SJSA1 (cell line): ENCODE results near the gene TBX21. TPM values are rescaled to one million over a fixed set of nuclear protein-coding genes. Genes with fewer than 3 reads are reported as not detected.

Experiments used
- DNase-seq, 2 experiments: peaks; one replicate each; pipeline ENCODE4 v3.0.0-alpha.2; 2015 to 2020; ENCODE audit warnings: low spot score in 2 of 2, low read depth in 1 of 2
- H3K27ac ChIP-seq: fragments of 250-450 bp; sonication (Bioruptor Pico); 2 replicates; pipeline ENCODE4 v1.5.1; 2020; ENCODE audit warnings: mild to moderate bottlenecking, moderate library complexity
- H3K27me3 ChIP-seq: fragments of 250-450 bp; sonication (Bioruptor Pico); replicated peaks from 2 replicates; pipeline ENCODE4 v1.5.1; 2020; ENCODE audit warnings: mild to moderate bottlenecking, moderate library complexity
- H3K36me3 ChIP-seq: fragments of 250-450 bp; sonication (Bioruptor Pico); 2 replicates; pipeline ENCODE4 v1.5.1; 2020; ENCODE audit warnings: mild to moderate bottlenecking
- H3K4me1 ChIP-seq: fragments of 250-450 bp; sonication (Bioruptor Pico); replicated peaks from 2 replicates; pipeline ENCODE4 v1.6.1; 2021; ENCODE audit warnings: mild to moderate bottlenecking
- H3K4me3 ChIP-seq: fragments of 250-450 bp; sonication (Bioruptor Pico); 2 replicates; pipeline ENCODE4 v1.5.1; 2020; ENCODE audit warnings: mild to moderate bottlenecking
- H3K9me3 ChIP-seq: fragments of 250-450 bp; sonication (Bioruptor Pico); replicated peaks from 2 replicates; pipeline ENCODE4 v1.5.1; 2020; ENCODE audit warnings: mild to moderate bottlenecking
- total RNA-seq: library from RNA; depleted of rRNA; stranded (reverse); fragments of >200 nt; shearing (Covaris generic); gene quantifications from 2 replicates; pipeline ENCODE4 v1.2.3, GENCODE V29; 2014; rRNA removed

Gene TBX21, protein sequence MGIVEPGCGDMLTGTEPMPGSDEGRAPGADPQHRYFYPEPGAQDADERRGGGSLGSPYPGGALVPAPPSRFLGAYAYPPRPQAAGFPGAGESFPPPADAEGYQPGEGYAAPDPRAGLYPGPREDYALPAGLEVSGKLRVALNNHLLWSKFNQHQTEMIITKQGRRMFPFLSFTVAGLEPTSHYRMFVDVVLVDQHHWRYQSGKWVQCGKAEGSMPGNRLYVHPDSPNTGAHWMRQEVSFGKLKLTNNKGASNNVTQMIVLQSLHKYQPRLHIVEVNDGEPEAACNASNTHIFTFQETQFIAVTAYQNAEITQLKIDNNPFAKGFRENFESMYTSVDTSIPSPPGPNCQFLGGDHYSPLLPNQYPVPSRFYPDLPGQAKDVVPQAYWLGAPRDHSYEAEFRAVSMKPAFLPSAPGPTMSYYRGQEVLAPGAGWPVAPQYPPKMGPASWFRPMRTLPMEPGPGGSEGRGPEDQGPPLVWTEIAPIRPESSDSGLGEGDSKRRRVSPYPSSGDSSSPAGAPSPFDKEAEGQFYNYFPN
- total RNA-seq: 0.22 TPM in 1 of 2 replicates, not detected in the other

DNA sequence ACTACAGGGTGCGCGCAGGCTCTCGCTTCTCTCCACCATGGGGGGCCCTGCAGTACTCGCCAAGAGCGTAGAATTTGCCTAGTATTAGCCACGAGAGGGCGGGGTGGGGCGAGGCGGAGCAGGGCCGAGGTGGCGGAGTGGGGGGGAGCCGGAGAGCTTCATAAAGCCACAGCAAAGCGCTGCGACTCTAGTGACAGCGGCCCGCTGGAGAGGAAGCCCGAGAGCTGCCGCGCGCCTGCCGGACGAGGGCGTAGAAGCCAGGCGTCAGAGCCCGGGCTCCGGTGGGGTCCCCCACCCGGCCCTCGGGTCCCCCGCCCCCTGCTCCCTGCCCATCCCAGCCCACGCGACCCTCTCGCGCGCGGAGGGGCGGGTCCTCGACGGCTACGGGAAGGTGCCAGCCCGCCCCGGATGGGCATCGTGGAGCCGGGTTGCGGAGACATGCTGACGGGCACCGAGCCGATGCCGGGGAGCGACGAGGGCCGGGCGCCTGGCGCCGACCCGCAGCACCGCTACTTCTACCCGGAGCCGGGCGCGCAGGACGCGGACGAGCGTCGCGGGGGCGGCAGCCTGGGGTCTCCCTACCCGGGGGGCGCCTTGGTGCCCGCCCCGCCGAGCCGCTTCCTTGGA lies at the start of gene TBX21:
Gene TBX21, plus strand, starts transcription at position 190 of the 627 bp plus-strand sequence. Its CDS starts 219 bp downstream, at position 409.
- H3K4me3 ChIP-seq: peak within 1 kb of the TSS; percentile 25

DNA sequence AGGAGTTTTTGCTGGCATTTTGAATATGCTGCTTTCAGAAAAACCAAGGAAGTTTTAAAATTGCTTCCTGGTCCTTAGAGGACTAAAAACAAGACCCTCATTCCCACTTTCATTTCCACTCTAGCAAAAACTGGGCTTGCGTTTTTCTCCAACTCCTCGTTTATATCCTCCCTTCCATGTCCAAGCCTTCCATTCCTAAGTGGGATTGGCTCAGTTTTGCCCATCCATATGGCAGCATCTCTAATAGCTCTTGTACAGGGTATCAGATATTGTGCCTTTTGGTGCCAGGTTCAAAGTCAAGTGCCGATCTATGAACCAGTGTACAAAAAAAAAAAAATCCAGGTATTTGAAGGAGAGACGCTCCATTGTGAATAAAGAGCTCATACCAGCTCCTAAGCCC lies 49.0 kb upstream of the TBX21 start:
- no peak overlapping the region for H3K27ac ChIP-seq
- 0 out of 2 replicates have a peak, but pooled peaks cover 6% of the 10 kb centered on the region for H3K9me3 ChIP-seq
- peaks cover 84% of the 10 kb centered on the region for H3K36me3 ChIP-seq
- DNase-seq: no peak
- no peak overlapping the region for H3K4me3 ChIP-seq
- H3K4me1 ChIP-seq: 0 out of 2 replicates have a peak, but pooled peaks cover 5% of the 10 kb centered on the region
- 0 out of 2 replicates have a peak, but pooled peaks cover 2% of the 10 kb centered on the region for H3K27me3 ChIP-seq

More for the DNA sequence above, at the start of gene TBX21:
- Histone ChIP-seq H3K36me3 (no peaks in the 10 kb centered on the region), H3K27ac (no peak within 1 kb of the TSS), H3K4me1 (peaks cover 13% of the 10 kb centered on the region), H3K9me3 (peaks cover 5% of the 10 kb centered on the region; the same call in 1 of the 2 replicates), H3K27me3 (peaks cover 89% of the 10 kb centered on the region)
- DNase-seq: peak in 1 of 2 experiments; percentile 83

DNA sequence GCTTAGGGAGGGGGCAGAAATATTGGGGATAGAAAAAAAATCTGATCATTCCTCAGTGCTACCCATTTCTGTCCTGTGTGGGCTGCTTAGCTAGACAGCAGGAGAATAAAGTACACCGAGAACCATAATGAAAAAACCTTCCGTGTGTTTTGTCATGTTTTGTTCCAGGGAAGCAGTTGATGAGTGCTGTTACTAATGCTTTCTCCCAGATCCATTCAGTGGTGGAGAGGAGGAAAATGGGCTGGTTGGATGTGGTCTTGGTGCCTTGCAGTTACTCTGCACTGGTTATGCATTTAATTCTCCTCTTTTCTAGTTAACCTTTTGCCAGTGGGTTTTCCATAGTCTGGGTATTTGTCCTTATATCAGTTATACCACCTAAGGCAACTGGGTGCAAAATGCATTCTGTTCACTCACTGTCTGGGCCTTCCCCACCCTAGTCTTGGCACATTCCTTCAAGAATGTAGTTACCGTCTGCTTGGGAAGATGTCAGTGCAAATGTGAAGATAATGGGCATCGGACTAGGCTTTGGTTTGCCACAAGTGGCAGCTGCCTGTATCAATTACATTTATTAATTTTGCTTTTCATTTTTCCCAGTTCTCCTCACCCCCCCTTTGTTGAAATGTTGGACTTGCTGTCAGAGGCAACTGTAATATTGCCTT lies 48.4 kb upstream of the TBX21 start:
- Histone ChIP-seq H3K9me3 (0 out of 2 replicates have a peak, but pooled peaks cover 6% of the 10 kb centered on the region), H3K27ac (no peak overlapping the region), H3K4me3 (no peak overlapping the region), H3K36me3 (peaks cover 77% of the 10 kb centered on the region), H3K4me1 (0 out of 2 replicates have a peak, but pooled peaks cover 5% of the 10 kb centered on the region), H3K27me3 (0 out of 2 replicates have a peak, but pooled peaks cover 2% of the 10 kb centered on the region)
- no peak for DNase-seq

DNA sequence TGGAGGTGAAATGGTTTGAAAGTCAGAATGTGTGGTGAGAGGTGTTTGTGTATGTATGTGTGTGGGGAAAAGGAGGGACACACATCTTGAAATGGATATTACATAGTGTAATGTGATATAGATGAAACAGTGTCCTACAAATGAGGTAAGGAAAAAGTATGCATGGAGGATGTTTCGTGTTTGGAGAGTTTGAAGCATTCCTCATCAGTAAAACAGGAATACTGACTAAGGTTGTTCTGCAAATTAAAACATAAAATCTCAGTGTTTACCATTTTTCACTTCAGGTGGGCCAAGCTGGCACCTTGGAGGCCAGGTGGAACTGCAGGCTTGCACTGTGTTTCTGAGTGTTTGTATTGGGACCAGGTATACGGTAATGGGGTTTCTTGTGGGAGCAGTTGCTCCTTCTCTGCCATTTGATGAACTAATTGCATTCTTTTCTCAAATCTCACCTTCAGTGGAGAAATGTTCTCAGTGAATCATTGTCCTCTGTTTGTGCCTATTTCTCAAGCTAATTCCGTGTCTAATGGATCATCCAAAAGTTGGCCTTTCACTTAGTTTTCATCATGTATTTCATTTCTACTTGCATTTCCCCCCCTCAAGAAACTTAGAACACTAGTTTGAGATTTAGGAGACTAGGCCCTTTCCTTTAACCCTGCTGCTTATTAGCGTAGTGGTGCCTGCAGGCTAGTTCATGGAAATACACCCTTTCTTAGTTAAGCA lies 47.3 kb upstream of the TBX21 start:
- H3K27ac ChIP-seq: no peak overlapping the region
- 0 out of 2 replicates have a peak, but pooled peaks cover 5% of the 10 kb centered on the region for H3K4me1 ChIP-seq
- 0 out of 2 replicates have a peak, but pooled peaks cover 6% of the 10 kb centered on the region for H3K9me3 ChIP-seq
- peaks cover 67% of the 10 kb centered on the region for H3K36me3 ChIP-seq
- H3K27me3 ChIP-seq: 0 out of 2 replicates have a peak, but pooled peaks cover 2% of the 10 kb centered on the region
- no peak for DNase-seq
- H3K4me3 ChIP-seq: no peak overlapping the region

DNA sequence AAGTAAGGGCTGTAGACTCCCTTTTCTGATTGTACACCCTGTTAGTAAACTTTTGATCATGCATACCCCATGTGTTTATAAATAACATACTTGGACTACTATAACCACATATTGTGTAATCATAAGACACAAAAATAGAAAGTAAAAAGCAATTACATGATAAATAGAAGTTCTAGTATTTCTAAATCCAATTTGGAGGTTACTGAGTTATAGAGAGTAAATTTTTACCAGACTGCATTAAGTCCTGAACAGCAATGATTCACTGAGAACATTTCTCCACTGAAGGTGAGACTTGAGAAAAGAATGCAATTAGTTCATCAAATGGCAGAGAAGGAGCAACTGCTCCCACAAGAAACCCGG lies 46.8 kb upstream of the TBX21 start:
- Histone ChIP-seq H3K27ac (no peak overlapping the region), H3K4me1 (0 out of 2 replicates have a peak, but pooled peaks cover 5% of the 10 kb centered on the region), H3K9me3 (0 out of 2 replicates have a peak, but pooled peaks cover 6% of the 10 kb centered on the region), H3K36me3 (peaks cover 61% of the 10 kb centered on the region), H3K27me3 (0 out of 2 replicates have a peak, but pooled peaks cover 2% of the 10 kb centered on the region), H3K4me3 (no peak overlapping the region)
- DNase-seq: no peak

DNA sequence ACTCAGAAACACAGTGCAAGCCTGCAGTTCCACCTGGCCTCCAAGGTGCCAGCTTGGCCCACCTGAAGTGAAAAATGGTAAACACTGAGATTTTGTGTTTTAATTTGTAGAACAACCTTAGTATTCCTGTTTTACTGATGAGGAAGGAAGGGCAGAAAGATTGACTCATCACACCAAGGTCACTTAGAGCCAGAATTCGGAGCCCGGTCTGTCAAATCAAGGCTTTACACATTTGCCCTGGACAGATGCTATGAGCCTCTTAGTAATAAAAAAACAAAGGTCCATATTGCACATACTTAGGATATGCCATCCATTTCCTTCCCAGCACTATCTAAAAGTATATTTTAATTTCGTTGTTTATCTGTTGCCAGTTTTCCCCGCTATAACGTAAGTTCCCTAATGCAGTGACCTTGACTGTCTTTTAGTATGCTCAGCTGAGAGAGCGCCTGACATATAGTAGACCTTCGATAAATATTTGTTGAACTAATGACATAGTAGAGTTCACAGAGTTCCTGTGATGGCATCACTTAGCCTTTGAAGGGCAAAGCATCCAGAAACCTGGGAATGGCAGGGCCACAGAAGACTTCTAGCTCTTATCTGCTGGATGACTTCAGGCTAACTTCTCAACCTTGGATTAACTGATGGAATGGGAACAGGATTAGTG lies 46.2 kb upstream of the TBX21 start:
- H3K4me1 ChIP-seq: 0 out of 2 replicates have a peak, but pooled peaks cover 5% of the 10 kb centered on the region
- 0 out of 2 replicates have a peak, but pooled peaks cover 6% of the 10 kb centered on the region for H3K9me3 ChIP-seq
- H3K36me3 ChIP-seq: peaks cover 56% of the 10 kb centered on the region
- H3K4me3 ChIP-seq: no peak overlapping the region
- no peak for DNase-seq
- peaks cover 2% of the 10 kb centered on the region; the same call in 1 of the 2 replicates for H3K27me3 ChIP-seq
- no peak overlapping the region for H3K27ac ChIP-seq

DNA sequence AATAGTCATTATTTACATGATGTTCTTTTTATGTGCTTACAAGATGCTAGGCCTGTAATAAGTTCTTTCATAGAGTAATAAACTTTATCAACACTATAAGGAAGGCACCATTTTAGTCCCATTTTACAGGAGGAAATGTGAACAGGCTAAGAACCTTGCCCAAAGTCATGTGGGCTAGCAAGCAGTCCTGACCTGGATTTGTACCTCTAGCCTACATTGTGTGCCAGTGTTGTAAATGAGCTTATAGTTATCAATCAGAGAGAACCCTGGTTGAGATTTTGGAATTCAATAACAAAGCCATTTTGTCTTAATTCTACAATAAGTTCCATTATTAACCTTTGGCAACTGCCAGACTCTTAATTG lies 45.7 kb upstream of the TBX21 start:
- no peak overlapping the region for H3K27ac ChIP-seq
- peaks cover 51% of the 10 kb centered on the region for H3K36me3 ChIP-seq

DNA sequence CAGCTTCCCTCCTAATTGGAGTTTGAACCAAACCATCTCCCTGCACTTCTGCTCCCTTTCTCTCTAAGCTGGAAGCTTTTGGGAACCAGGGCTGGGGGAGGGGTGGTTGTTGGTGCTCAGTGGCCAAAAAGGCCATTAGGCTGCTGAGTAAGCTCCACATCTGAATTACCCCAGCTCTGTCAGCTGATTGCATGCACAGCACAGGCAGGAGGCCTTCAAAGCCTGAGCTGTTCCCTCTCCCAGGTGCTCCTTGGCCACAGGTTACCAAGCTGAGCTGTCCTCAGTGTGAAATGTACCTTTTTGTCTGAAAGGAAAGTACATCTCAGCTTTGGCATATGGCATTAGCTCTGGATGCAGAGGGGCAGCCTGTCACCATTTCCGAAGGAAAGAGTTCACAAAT lies 45.3 kb upstream of the TBX21 start:
- H3K27me3 ChIP-seq: peaks cover 2% of the 10 kb centered on the region; the same call in 1 of the 2 replicates
- 0 out of 2 replicates have a peak, but pooled peaks cover 5% of the 10 kb centered on the region for H3K4me1 ChIP-seq
- DNase-seq: no peak
- peaks cover 46% of the 10 kb centered on the region for H3K36me3 ChIP-seq
- no peak overlapping the region for H3K27ac ChIP-seq
- H3K9me3 ChIP-seq: 0 out of 2 replicates have a peak, but pooled peaks cover 6% of the 10 kb centered on the region
- no peak overlapping the region for H3K4me3 ChIP-seq

More for the DNA sequence above, 45.7 kb upstream of the TBX21 start:
- Histone ChIP-seq H3K9me3 (0 out of 2 replicates have a peak, but pooled peaks cover 6% of the 10 kb centered on the region), H3K4me1 (0 out of 2 replicates have a peak, but pooled peaks cover 5% of the 10 kb centered on the region), H3K4me3 (no peak overlapping the region), H3K27me3 (peaks cover 2% of the 10 kb centered on the region; the same call in 1 of the 2 replicates)
- DNase-seq: no peak

DNA sequence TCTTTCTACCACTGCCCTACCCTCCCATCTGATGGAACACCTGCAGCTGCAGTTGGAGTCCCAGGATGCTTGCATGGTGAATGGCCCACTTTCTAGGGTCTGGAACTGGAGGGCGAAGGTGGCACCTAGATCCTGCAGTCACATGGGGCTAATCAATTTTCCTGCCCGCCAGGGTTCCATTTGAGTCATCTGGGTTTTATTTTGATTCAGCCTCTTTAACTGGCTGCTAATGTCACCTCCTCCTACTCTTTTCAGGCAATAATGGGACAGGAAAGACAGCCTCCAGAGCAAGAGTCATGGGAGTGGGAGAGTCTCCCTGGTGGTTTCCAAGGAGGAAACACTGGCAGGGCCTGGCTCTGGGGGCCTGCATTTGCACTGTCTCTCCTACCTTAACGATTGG lies 42.9 kb upstream of the TBX21 start:
- Histone ChIP-seq H3K27ac (no peak overlapping the region), H3K4me3 (no peak overlapping the region), H3K4me1 (peaks cover 17% of the 10 kb centered on the region), H3K9me3 (no peaks in the 10 kb centered on the region), H3K36me3 (peaks cover 26% of the 10 kb centered on the region), H3K27me3 (peaks cover 2% of the 10 kb centered on the region; the same call in 1 of the 2 replicates)
- no peak for DNase-seq

DNA sequence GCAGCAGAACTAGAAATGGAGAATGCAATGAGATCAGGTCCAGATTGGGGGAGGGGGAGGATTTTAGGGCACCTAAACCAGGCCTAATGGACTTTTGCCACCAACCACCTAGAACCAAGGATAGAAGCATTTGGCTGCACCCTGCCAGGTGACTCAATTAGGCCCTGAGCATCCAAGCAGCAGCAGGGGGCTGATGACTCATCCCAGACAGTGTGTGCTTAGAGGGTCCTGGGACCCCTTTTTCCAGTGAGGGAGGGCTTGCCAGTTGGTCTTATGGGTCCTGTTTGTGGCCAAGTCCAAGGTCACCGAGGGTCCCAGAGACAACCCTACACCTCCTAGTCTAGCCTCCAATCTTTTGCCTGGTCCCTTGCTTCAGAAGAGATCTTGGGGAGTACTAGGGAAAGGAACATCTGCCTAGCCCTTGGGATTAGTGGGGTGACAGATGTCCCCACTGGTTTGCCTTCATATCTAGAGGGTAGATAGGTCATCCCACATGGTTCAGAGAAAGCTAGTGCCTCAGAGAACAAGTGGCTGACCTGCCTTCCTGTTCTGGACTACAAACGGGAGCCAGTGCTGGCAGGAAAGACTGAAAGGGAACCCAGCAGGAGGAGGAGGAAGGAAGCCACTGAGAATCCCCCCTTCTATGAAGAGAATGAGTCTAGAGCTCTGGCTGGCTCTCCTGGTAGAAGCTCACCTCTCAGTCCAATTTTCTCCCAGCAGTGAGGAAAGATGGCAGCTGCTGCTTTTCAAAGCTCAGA lies 40.7 kb upstream of the TBX21 start:
- Histone ChIP-seq H3K36me3 (peaks cover 4% of the 10 kb centered on the region), H3K27me3 (peaks cover 2% of the 10 kb centered on the region; the same call in 1 of the 2 replicates), H3K27ac (no peak overlapping the region), H3K4me3 (no peak overlapping the region), H3K4me1 (peaks cover 15% of the 10 kb centered on the region), H3K9me3 (no peaks in the 10 kb centered on the region)
- DNase-seq: no peak

DNA sequence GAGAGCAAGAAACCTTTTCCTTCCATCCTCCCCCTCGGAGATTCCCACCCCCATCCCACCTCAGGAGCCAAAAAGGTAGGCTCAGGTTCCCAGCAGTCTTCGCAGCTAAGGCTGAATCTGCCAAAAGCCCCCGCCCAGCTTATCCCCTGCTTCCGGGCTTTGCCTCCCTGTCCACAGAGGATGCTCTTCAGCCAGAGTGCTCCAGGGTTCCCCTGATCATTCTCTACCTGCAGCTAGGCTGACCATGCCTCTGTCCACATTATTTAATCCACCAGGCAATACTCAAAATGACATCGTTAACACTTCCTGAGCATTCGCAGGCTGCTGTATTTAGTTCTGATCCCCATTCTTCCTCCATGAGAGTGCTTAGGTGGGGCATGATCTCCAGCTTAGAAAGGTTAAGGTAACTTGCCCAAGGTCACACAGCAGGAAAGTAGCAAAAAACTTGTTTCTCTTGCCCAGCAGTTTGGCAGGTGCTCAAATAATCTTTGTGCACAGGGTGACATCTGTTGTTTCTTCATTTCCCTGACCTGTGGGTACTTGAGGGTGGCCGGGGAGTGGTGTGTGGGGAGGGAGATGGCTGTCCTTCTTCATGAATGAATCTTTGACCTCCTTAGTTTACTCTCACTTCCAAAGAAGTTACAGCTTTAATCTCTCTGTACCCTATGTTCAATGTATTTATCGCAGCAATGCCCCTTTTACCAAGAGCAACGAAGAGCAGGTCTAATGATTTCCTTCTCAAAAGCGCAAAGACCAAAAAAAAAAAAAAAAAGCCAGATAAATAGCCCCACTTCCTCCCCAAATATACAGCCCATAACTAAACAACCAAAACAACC lies 39.9 kb upstream of the TBX21 start:
- H3K36me3 ChIP-seq: no peaks in the 10 kb centered on the region
- no peaks in the 10 kb centered on the region; the same call in 1 of the 2 replicates for H3K27me3 ChIP-seq
- no peaks in the 10 kb centered on the region for H3K9me3 ChIP-seq
- H3K27ac ChIP-seq: no peak overlapping the region
- peak overlapping the region; percentile 60 for H3K4me3 ChIP-seq
- H3K4me1 ChIP-seq: peaks cover 12% of the 10 kb centered on the region
- DNase-seq: no peak
